ENCODE measurements around the gene DIO3.

DNA sequence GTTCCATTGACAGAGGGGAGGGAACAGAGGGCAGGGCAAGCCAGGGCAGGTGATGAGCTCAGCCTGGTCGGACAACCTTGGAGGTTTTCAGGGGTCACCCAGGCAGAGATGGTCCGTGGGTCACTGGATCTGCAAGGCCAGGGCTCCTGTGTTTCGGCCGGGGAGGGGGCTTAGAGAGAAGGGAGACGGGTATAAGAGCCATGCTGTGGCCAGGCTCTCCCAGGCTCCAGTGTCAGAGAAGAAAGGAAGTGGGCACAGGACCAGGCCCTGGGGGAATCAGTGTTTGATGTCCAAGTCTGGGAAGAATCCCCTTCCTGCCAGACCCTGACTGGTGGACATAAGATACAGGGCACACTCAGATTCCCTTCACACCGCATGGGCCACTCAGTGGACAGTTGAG is 36.9 kb downstream of the DIO3 start:
- TF ChIP-seq, protein P1, sequence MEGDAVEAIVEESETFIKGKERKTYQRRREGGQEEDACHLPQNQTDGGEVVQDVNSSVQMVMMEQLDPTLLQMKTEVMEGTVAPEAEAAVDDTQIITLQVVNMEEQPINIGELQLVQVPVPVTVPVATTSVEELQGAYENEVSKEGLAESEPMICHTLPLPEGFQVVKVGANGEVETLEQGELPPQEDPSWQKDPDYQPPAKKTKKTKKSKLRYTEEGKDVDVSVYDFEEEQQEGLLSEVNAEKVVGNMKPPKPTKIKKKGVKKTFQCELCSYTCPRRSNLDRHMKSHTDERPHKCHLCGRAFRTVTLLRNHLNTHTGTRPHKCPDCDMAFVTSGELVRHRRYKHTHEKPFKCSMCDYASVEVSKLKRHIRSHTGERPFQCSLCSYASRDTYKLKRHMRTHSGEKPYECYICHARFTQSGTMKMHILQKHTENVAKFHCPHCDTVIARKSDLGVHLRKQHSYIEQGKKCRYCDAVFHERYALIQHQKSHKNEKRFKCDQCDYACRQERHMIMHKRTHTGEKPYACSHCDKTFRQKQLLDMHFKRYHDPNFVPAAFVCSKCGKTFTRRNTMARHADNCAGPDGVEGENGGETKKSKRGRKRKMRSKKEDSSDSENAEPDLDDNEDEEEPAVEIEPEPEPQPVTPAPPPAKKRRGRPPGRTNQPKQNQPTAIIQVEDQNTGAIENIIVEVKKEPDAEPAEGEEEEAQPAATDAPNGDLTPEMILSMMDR (IDR thresholded peaks at IDR 0.05; ENCODE audit: insufficient read depth, low read length): no peak
- TF ChIP-seq, protein P2, sequence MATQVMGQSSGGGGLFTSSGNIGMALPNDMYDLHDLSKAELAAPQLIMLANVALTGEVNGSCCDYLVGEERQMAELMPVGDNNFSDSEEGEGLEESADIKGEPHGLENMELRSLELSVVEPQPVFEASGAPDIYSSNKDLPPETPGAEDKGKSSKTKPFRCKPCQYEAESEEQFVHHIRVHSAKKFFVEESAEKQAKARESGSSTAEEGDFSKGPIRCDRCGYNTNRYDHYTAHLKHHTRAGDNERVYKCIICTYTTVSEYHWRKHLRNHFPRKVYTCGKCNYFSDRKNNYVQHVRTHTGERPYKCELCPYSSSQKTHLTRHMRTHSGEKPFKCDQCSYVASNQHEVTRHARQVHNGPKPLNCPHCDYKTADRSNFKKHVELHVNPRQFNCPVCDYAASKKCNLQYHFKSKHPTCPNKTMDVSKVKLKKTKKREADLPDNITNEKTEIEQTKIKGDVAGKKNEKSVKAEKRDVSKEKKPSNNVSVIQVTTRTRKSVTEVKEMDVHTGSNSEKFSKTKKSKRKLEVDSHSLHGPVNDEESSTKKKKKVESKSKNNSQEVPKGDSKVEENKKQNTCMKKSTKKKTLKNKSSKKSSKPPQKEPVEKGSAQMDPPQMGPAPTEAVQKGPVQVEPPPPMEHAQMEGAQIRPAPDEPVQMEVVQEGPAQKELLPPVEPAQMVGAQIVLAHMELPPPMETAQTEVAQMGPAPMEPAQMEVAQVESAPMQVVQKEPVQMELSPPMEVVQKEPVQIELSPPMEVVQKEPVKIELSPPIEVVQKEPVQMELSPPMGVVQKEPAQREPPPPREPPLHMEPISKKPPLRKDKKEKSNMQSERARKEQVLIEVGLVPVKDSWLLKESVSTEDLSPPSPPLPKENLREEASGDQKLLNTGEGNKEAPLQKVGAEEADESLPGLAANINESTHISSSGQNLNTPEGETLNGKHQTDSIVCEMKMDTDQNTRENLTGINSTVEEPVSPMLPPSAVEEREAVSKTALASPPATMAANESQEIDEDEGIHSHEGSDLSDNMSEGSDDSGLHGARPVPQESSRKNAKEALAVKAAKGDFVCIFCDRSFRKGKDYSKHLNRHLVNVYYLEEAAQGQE (IDR thresholded peaks at IDR 0.05; ENCODE audit: insufficient replicate concordance, low read depth): no peak
- TF ChIP-seq POLR2AphosphoS5 (IDR thresholded peaks at IDR 0.05; ENCODE audit: low read depth) (no peak), GABPA (IDR thresholded peaks at IDR 0.05; ENCODE audit: low read depth) (no peak)
